ENCODE results near the gene DGKZ. TPM values are rescaled to one million over a fixed set of nuclear protein-coding genes. Genes with fewer than 3 reads are reported as not detected.
A peak's percentile ranks its signal among the peaks of the same experiment; 100 is the strongest.
"Not testable (repeated sequence)": the region's sequence is repeated elsewhere in the genome, so short reads cannot be mapped to it uniquely, and the experiment has no call there.

DGKZ gene
- total RNA-seq, 2 experiments from 2014 or later = 82.9 to 89.2 TPM

- Mint-ChIP-seq H3K27me3 (ENCODE audit: low read depth) (no peaks in the 10 kb centered on the region), H3K9me3 (no peaks in the 10 kb centered on the region), H3K4me3 (no peak overlapping the region), H3K36me3 (ENCODE audit: low read depth) (peaks cover 27% of the 10 kb centered on the region), H3K4me1 (ENCODE audit: low read depth) (peaks cover 5% of the 10 kb centered on the region), H3K27ac (no peak overlapping the region)
- no peak for DNase-seq
- intact Hi-C loops (cut with micrococcal nuclease) = no loop called here
- CTCF ChIA-PET = interaction anchor here (15.3 kb wide), 1 partner anchor 22 kb away, joined by 368 read pairs; the partner anchor contains the start of gene DGKZ
Measured at GRCh38 chr11:46372086-46372485, 24.8 kb downstream of the DGKZ start.

- CTCF ChIA-PET = interaction anchor here (1.1 to 15.3 kb wide), 2 partner anchors 15 to 22 kb away, joined by 4 to 368 read pairs; partner anchors contain the start of gene DGKZ
- H3K27me3 Mint-ChIP-seq (ENCODE audit: low read depth); H3K9me3 Mint-ChIP-seq; H3K27ac Mint-ChIP-seq; H3K4me1 Mint-ChIP-seq (ENCODE audit: low read depth); H3K4me3 Mint-ChIP-seq; DNase-seq; intact Hi-C loops (cut with micrococcal nuclease): not testable (repeated sequence)
- peaks cover 31% of the 10 kb centered on the region for H3K36me3 Mint-ChIP-seq (ENCODE audit: low read depth)
Measured at GRCh38 chr11:46372501-46372900, 25.2 kb downstream of the DGKZ start.

- Mint-ChIP-seq H3K36me3 (ENCODE audit: low read depth) (peaks cover 32% of the 10 kb centered on the region), H3K27ac (no peak overlapping the region), H3K9me3 (no peaks in the 10 kb centered on the region), H3K4me1 (ENCODE audit: low read depth) (peaks cover under 1% of the 10 kb centered on the region), H3K4me3 (no peak overlapping the region), H3K27me3 (ENCODE audit: low read depth) (no peaks in the 10 kb centered on the region)
- DNase-seq = no peak
- CTCF ChIA-PET = interaction anchor here (0.6 kb wide), 1 partner anchor 77 kb away, joined by 3 read pairs; no protein-coding TSS in a partner anchor
- intact Hi-C loops (cut with micrococcal nuclease) = no loop called here
Measured at GRCh38 chr11:46373787-46374740, 26.8 kb downstream of the DGKZ start.

GRCh38 chr11:46374815-46375214 lies 27.6 kb downstream of the DGKZ start:
- no peak for DNase-seq
- intact Hi-C loops (cut with micrococcal nuclease) = no loop called here
- no peak overlapping the region for H3K4me3 Mint-ChIP-seq
- H3K4me1 Mint-ChIP-seq (ENCODE audit: low read depth) = peaks cover 3% of the 10 kb centered on the region
- no peak overlapping the region for H3K27ac Mint-ChIP-seq
- no peaks in the 10 kb centered on the region for H3K27me3 Mint-ChIP-seq (ENCODE audit: low read depth)
- peaks cover 31% of the 10 kb centered on the region for H3K36me3 Mint-ChIP-seq (ENCODE audit: low read depth)
- H3K9me3 Mint-ChIP-seq = no peaks in the 10 kb centered on the region
- CTCF ChIA-PET = no interaction called here

GRCh38 chr11:46375392-46376101 lies 28.3 kb downstream of the DGKZ start:
- H3K9me3 Mint-ChIP-seq = no peaks in the 10 kb centered on the region
- no peaks in the 10 kb centered on the region for H3K27me3 Mint-ChIP-seq (ENCODE audit: low read depth)
- intact Hi-C loops (cut with micrococcal nuclease) = no loop called here
- H3K4me1 Mint-ChIP-seq (ENCODE audit: low read depth) = peaks cover 6% of the 10 kb centered on the region
- no peak overlapping the region for H3K27ac Mint-ChIP-seq
- DNase-seq = no peak
- CTCF ChIA-PET = interaction anchor here (1.5 to 2.6 kb wide), 5 partner anchors 12 to 23 kb away, joined by 4 to 13 read pairs (median 5); no protein-coding TSS in a partner anchor
- no peak overlapping the region for H3K4me3 Mint-ChIP-seq
- H3K36me3 Mint-ChIP-seq (ENCODE audit: low read depth) = peaks cover 26% of the 10 kb centered on the region

- DNase-seq = no peak
- CTCF ChIA-PET = interaction anchor here (0.6 to 2.6 kb wide), 9 partner anchors 9 to 137 kb away, joined by 3 to 13 read pairs (median 5); no protein-coding TSS in a partner anchor
- peaks cover 26% of the 10 kb centered on the region for H3K36me3 Mint-ChIP-seq (ENCODE audit: low read depth)
- intact Hi-C loops (cut with micrococcal nuclease) = no loop called here
- no peaks in the 10 kb centered on the region for H3K9me3 Mint-ChIP-seq
- H3K4me3 Mint-ChIP-seq = no peak overlapping the region
- H3K27ac Mint-ChIP-seq = no peak overlapping the region
- peaks cover 6% of the 10 kb centered on the region for H3K4me1 Mint-ChIP-seq (ENCODE audit: low read depth)
- no peaks in the 10 kb centered on the region for H3K27me3 Mint-ChIP-seq (ENCODE audit: low read depth)
Measured at GRCh38 chr11:46376258-46377050, 29.2 kb downstream of the DGKZ start.

- H3K36me3 Mint-ChIP-seq (ENCODE audit: low read depth) = peaks cover 26% of the 10 kb centered on the region
- peaks cover 5% of the 10 kb centered on the region for H3K27me3 Mint-ChIP-seq (ENCODE audit: low read depth)
- H3K4me1 Mint-ChIP-seq (ENCODE audit: low read depth) = peaks cover 11% of the 10 kb centered on the region
- no peak overlapping the region for H3K27ac Mint-ChIP-seq
- H3K4me3 Mint-ChIP-seq = no peak overlapping the region
- no peak for DNase-seq
- no peaks in the 10 kb centered on the region for H3K9me3 Mint-ChIP-seq
- CTCF ChIA-PET = interaction anchor here (0.6 to 2.6 kb wide), 7 partner anchors 10 to 138 kb away, joined by 3 to 18 read pairs (median 5); no protein-coding TSS in a partner anchor
- intact Hi-C loops (cut with micrococcal nuclease) = no loop called here
Measured at GRCh38 chr11:46377290-46377689, 30.0 kb downstream of the DGKZ start.

- CTCF ChIA-PET = interaction anchor here (0.9 to 2.6 kb wide), 5 partner anchors 10 to 138 kb away, joined by 3 to 18 read pairs (median 10); no protein-coding TSS in a partner anchor
- peaks cover 26% of the 10 kb centered on the region for H3K36me3 Mint-ChIP-seq (ENCODE audit: low read depth)
Measured at GRCh38 chr11:46377831-46378230, 30.6 kb downstream of the DGKZ start.

GRCh38 chr11:46378296-46378695 lies 31.0 kb downstream of the DGKZ start:
- intact Hi-C loops (cut with micrococcal nuclease) = no loop called here
- H3K36me3 Mint-ChIP-seq (ENCODE audit: low read depth) = peaks cover 26% of the 10 kb centered on the region
- no peak overlapping the region for H3K27ac Mint-ChIP-seq
- no peaks in the 10 kb centered on the region for H3K9me3 Mint-ChIP-seq
- H3K4me3 Mint-ChIP-seq = no peak overlapping the region
- peaks cover 11% of the 10 kb centered on the region for H3K4me1 Mint-ChIP-seq (ENCODE audit: low read depth)
- CTCF ChIA-PET = interaction anchor here (1.8 to 2.6 kb wide), 4 partner anchors 11 to 26 kb away, joined by 5 to 18 read pairs (median 12); no protein-coding TSS in a partner anchor
- peaks cover 5% of the 10 kb centered on the region for H3K27me3 Mint-ChIP-seq (ENCODE audit: low read depth)
- no peak for DNase-seq

More at GRCh38 chr11:46377831-46378230, 30.6 kb downstream of the DGKZ start:
- intact Hi-C loops (cut with micrococcal nuclease) = no loop called here
- Mint-ChIP-seq H3K27ac (peak overlapping the region; percentile 24), H3K9me3 (no peaks in the 10 kb centered on the region), H3K4me3 (no peak overlapping the region), H3K4me1 (ENCODE audit: low read depth) (peaks cover 11% of the 10 kb centered on the region), H3K27me3 (ENCODE audit: low read depth) (peaks cover 5% of the 10 kb centered on the region)
- DNase-seq = no peak

GRCh38 chr11:46378811-46379481 lies 31.7 kb downstream of the DGKZ start:
- intact Hi-C loops (cut with micrococcal nuclease) = no loop called here
- DNase-seq = no peak
- Mint-ChIP-seq H3K4me1 (ENCODE audit: low read depth) (peaks cover 11% of the 10 kb centered on the region), H3K36me3 (ENCODE audit: low read depth) (peaks cover 24% of the 10 kb centered on the region), H3K4me3 (peak overlapping the region; percentile 4), H3K27me3 (ENCODE audit: low read depth) (peaks cover 7% of the 10 kb centered on the region), H3K27ac (peak overlapping the region; percentile 8), H3K9me3 (no peaks in the 10 kb centered on the region)
- CTCF ChIA-PET = interaction anchor here (1.8 to 2.1 kb wide), 3 partner anchors 10 to 14 kb away, joined by 5 to 18 read pairs (median 10); no protein-coding TSS in a partner anchor

Measured in activated naive CD4-positive, alpha-beta T cell treated with anti-CD3 and anti-CD28 coated beads for 36 hours (primary cell).